K562 (cell line): ENCODE results near the gene TANGO6. TPM values are rescaled to one million over a fixed set of nuclear protein-coding genes. Genes with fewer than 3 reads are reported as not detected.
"Not testable (repeated sequence)": the region's sequence is repeated elsewhere in the genome, so short reads cannot be mapped to it uniquely, and the experiment has no call there.

Source experiments
- ATAC-seq: fragments of 200-7000 bp; cut with Tn5 transposase; 3 replicates; pipeline ENCODE4 v1.9.1; 2020; ENCODE audit warnings: moderate library complexity
- BruUV-seq: library from RNA; stranded (reverse); fragments of 400-500 nt; replicated peaks from 2 replicates; lab custom pipeline; 2021; lab: Mats Ljungman, UMichigan
- CTCF ChIA-PET: fragments of 300-600 bp; formaldehyde crosslinking; extraction: SDS; loops from one replicate; lab custom pipeline; 2021; ENCODE audit warnings: low intra/inter-chr PET ratio; lab: Yijun Ruan, JAX
- POLR2A ChIA-PET: fragments of 300-600, 350-650 bp; sonication (Branson Sonifier 250); formaldehyde crosslinking; extraction: SDS; loops from one replicate; lab custom pipeline; 2021; ENCODE audit warnings: antibody characterized with exemption, inconsistent platforms; lab: Yijun Ruan, JAX
- DNase-seq, 4 experiments: peaks; one replicate each; pipeline versions ENCODE4 v3.0.0 to v3.0.0-alpha.2; 2011 to 2018; ENCODE audit warnings: low spot score in 3 of 4, mixed read lengths in 3 of 4; ENCODE audit errors: extremely low read depth in 1 of 4
- FAIRE-seq: peaks from 2 replicates; lab custom pipeline; 2011; peaks lifted over from hg19 to GRCh38; lab: Jason Lieb, UNC
- H2AFZ ChIP-seq: 2 replicates; pipeline ENCODE4 v1.6.0; 2011; ENCODE audit warnings: low read depth, low read length, control low read depth, inconsistent platforms
- H3K27ac ChIP-seq: fragments of 200-600 bp; 3 replicates; pipeline ENCODE4 v1.8.0; 2011; ENCODE audit warnings: low read depth, mild to moderate bottlenecking, control low read depth, inconsistent platforms, low read length, moderate library complexity, mixed read lengths; ENCODE audit errors: extremely low read depth
- H3K27me3 ChIP-seq, 2 experiments: fragments of 300-600 bp in 1 of 2; 2 replicates in 1 of 2; 3 replicates in 1 of 2; pipeline versions ENCODE4 v1.6.0 to v1.8.0; 2011; ENCODE audit warnings: inconsistent platforms in 2 of 2, low read length in 2 of 2, mild to moderate bottlenecking in 1 of 2, mixed read lengths in 1 of 2, moderate library complexity in 1 of 2; ENCODE audit not compliant: control insufficient read depth in 2 of 2, insufficient read depth in 2 of 2
- H3K36me3 ChIP-seq: fragments of 300-600 bp; 3 replicates; pipeline ENCODE4 v1.8.0; 2011; ENCODE audit warnings: mild to moderate bottlenecking, low read length, inconsistent platforms; ENCODE audit not compliant: control insufficient read depth, insufficient read depth
- H3K4me1 ChIP-seq, 2 experiments: fragments of 200-600 bp in 1 of 2; replicated peaks in 1 of 2; 2 replicates in 1 of 2; 3 replicates in 1 of 2; pipeline versions ENCODE4 v1.5.1 to v1.8.0; 2011; ENCODE audit warnings: inconsistent platforms in 2 of 2, low read length in 2 of 2, mild to moderate bottlenecking in 1 of 2, mixed read lengths in 1 of 2, moderate library complexity in 1 of 2; ENCODE audit not compliant: control insufficient read depth in 2 of 2, insufficient read depth in 2 of 2
- H3K4me2 ChIP-seq: 2 replicates; pipeline ENCODE4 v1.6.1; 2011; ENCODE audit warnings: low read length, control low read depth, inconsistent platforms, mixed read lengths; ENCODE audit not compliant: insufficient read depth
- H3K4me3 ChIP-seq: fragments of 200-600 bp; sonication (generic), shearing (Covaris generic); 2 replicates; pipeline ENCODE4 v1.5.1; 2016; ENCODE audit warnings: control low read depth, inconsistent platforms
- H3K79me2 ChIP-seq: fragments of 200-600 bp; 3 replicates; pipeline ENCODE4 v1.8.0; 2011; ENCODE audit warnings: low read length, inconsistent platforms; ENCODE audit not compliant: control insufficient read depth, insufficient read depth
- H3K9ac ChIP-seq, 2 experiments: 2 replicates each; pipeline versions ENCODE4 v1.6.0 to v1.6.1; 2011; ENCODE audit warnings: low read depth in 2 of 2, low read length in 2 of 2, control low read depth in 1 of 2, inconsistent platforms in 1 of 2, mild to moderate bottlenecking in 1 of 2, mixed read lengths in 1 of 2; ENCODE audit not compliant: insufficient read depth in 1 of 2
- H3K9me1 ChIP-seq: one replicate; pipeline ENCODE4 v1.6.0; 2011; ENCODE audit warnings: inconsistent platforms, mild to moderate bottlenecking, low read length, moderate library complexity; ENCODE audit not compliant: control insufficient read depth, insufficient read depth
- H3K9me3 ChIP-seq: replicated peaks from 2 replicates; pipeline ENCODE4 v1.5.1; 2011; ENCODE audit warnings: low read depth, low read length, inconsistent platforms; ENCODE audit not compliant: control insufficient read depth, insufficient read depth
- H4K20me1 ChIP-seq: replicated peaks from 2 replicates; pipeline ENCODE4 v1.6.1; 2011; ENCODE audit warnings: low read length, inconsistent platforms, mixed read lengths; ENCODE audit not compliant: control insufficient read depth, insufficient read depth
- DPF2 ChIP-seq: fragments of 450-650 bp; IDR thresholded peaks from 2 replicates; pipeline ENCODE4 v1.6.1; 2016
- HDAC1 ChIP-seq, 2 experiments: fragments of 450-650 bp; IDR thresholded peaks; 2 replicates each; pipeline ENCODE4 v1.6.1; 2016 to 2017; ENCODE audit warnings: inconsistent platforms in 1 of 2, mild to moderate bottlenecking in 1 of 2, moderate library complexity in 1 of 2
- SRF ChIP-seq, 2 experiments: fragments of 250-450, 450-650 bp in 1 of 2; sonication (Bioruptor Pico) in 1 of 2; sonication (generic) in 1 of 2; formaldehyde crosslinking; IDR thresholded peaks; 2 replicates each; pipeline versions ENCODE4 v1.5.0 to v1.5.1; 2020 to 2022; ENCODE audit warnings: mild to moderate bottlenecking in 1 of 2, missing genetic modification reagents in 1 of 2
- ZNF143 ChIP-seq: sonication (generic); formaldehyde crosslinking; IDR thresholded peaks from 2 replicates; pipeline ENCODE4 v1.9.0; 2022; ENCODE audit warnings: mild to moderate bottlenecking, missing genetic modification reagents
- WGBS: fragments of 100-300 bp; shearing (Covaris generic); methylation state at CpG from one replicate; pipeline ENCODE4 v1.1.6; 2016; ENCODE audit warnings: low coverage, mixed read lengths; ENCODE audit not compliant: insufficient coverage; ENCODE audit errors: missing lambda C conversion rate; 5-methylcytosine and 5-hydroxymethylcytosine counted together
- in situ Hi-C: fragments of 300-500 bp; cut with MboI; formaldehyde crosslinking; loops from 4 replicates; pipeline ENCODE4 v1.15.0; 2018; ENCODE audit warnings: inconsistent platforms, mixed read lengths
- intact Hi-C: fragments of 100-400 bp; cut with micrococcal nuclease; formaldehyde crosslinking; loops from 2 replicates; pipeline ENCODE4 v1.14.2; 2022
- polyA plus RNA-seq, 8 experiments: library from polyadenylated mRNA; depleted of rRNA in 4 of 8; stranded (reverse) in 5 of 8; unstranded in 3 of 8; fragments of >200 nt; fragmentation: Nextera tagmentation in 2 of 8; fragmentation: Illumina TruSeq in 1 of 8; extraction: Ambion mirVana in 2 of 8; extraction: Trizol in 1 of 8; gene quantifications; 2 replicates each; pipeline versions ENCODE4 v1.2.1 to v1.2.3, GENCODE V29; 2011 to 2014; ENCODE audit warnings: inconsistent platforms in 1 of 8, missing spikeins in 1 of 8
- total RNA-seq, 7 experiments: library from RNA; depleted of rRNA in 6 of 7; stranded (reverse); fragments of >200 nt in 6 of 7; fragmentation: Illumina TruSeq in 2 of 7; extraction: Trizol in 2 of 7; gene quantifications; 2 replicates each; pipeline versions ENCODE4 v1.2.1 to v1.2.3, GENCODE V29; 2011 to 2021; ENCODE audit warnings: low replicate concordance in 1 of 7

The TANGO6 gene
- total and polyA plus RNA-seq, 9 of the 15 experiments (the other 6 are each of a cell fraction or from before 2014, with no cell fraction given): 1.6 to 15.2 (median 9.6) TPM

DNA sequence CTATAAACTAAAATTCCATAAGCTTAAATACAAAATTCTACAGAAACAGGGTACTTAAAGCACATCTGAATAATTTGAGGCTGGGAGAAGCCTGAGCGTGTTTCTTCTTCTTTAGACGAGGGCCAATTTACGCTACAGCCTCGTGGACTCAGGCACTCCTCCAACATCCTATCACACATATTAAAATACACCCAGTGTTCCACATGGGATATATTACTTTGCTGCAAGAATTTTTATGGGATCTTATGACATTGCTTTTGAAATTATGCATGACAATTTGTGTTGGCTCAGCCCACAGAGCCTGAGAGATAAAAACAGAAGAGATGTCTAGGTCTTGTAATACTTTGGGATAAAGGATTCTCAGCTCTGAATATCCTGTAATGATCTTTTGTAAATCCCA is 3.5 kb upstream of the TANGO6 start:
- no peak for TF ChIP-seq ZNF143 (CRISPR knock-in tag)
- TF ChIP-seq HDAC1 (IDR thresholded peaks at IDR 0.05): no peak
- Histone ChIP-seq H3K27me3 (no peaks in the 10 kb centered on the region; a peak in 2 of 5 replicates), H3K4me1 (peaks cover 3 to 5% of the 10 kb centered on the region in 2 experiments; a peak in 2 of 5 replicates), H3K9me3 (no peaks in the 10 kb centered on the region), H3K9me1 (no peaks in the 10 kb centered on the region), H3K27ac (no peak overlapping the region), H3K9ac (no peak overlapping the region), H4K20me1 (no peaks in the 10 kb centered on the region), H2AFZ (no peak overlapping the region), H3K4me2 (no peak overlapping the region), H3K36me3 (no peaks in the 10 kb centered on the region; the same call in 2 of the 3 replicates), H3K4me3 (no peak overlapping the region), H3K79me2 (peaks cover 10% of the 10 kb centered on the region; the same call in 2 of the 3 replicates)
- BruUV-seq: no TSS peak
- 52% methylated on average over 4 of the region's 4 CpGs for WGBS
- no peak for DNase-seq
- CTCF ChIA-PET: no interaction called here
- no peak for ATAC-seq
- FAIRE-seq: no peak
- POLR2A ChIA-PET: no interaction called here
- in situ Hi-C loops (no loop called here), intact Hi-C loops (loop anchor here (10.0 kb wide), 2 partner anchors 145 to 465 kb away; no protein-coding TSS in a partner anchor)

DNA sequence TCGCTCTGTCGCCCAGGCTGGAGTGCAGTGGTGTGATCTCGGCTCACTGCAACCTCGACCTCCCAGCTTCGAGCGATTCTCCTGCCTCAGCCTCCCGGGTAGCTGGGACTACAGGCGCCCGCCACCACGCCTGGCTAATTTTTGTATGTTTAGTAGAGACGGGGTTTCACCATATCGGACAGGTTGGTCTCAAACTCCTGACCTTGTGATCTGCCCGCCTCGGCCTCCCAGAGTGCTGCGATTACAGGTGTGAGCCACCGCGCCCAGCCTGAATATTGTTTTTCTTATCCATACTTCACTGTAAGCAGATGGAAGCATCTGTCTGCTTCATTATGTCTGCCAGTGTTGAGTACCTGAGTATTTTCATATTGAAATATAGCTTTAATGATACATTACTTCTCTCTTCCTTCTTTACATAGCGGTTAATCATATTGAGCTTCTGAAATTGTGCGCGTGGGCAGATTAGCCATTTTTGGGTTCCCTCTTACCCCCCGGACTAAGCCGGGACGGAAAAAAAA is 308 bp upstream of the TANGO6 start:
- peak overlapping the region; percentile 93 for H3K4me2 ChIP-seq
- H3K36me3 ChIP-seq, H3K27me3 ChIP-seq, BruUV-seq, in situ Hi-C loops, H3K9me1 ChIP-seq, ATAC-seq, H3K4me1 ChIP-seq, DNase-seq, H3K9me3 ChIP-seq, H4K20me1 ChIP-seq: not testable (repeated sequence)
- H3K4me3 ChIP-seq: peak overlapping the region; percentile 93
- intact Hi-C loops: loop anchor here (10.0 kb wide), 2 partner anchors 142 to 462 kb away; no protein-coding TSS in a partner anchor
- 50% methylated on average over 23 of the region's 23 CpGs for WGBS
- peak overlapping the region; percentile 85 to 100 for H3K9ac ChIP-seq
- H3K79me2 ChIP-seq: peaks cover 13% of the 10 kb centered on the region; the same call in 2 of the 3 replicates
- H2AFZ ChIP-seq: peak overlapping the region; percentile 95
- POLR2A ChIA-PET: interaction anchor here (0.6 to 1.2 kb wide), 4 partner anchors 21 to 258 kb away, joined by 3 read pairs; no protein-coding TSS in a partner anchor
- peak overlapping the region; percentile 88; the same call in 2 of the 3 replicates for H3K27ac ChIP-seq
- TF ChIP-seq SRF (CRISPR knock-in tag; IDR thresholded peaks at IDR 0.05) (peak in 1 of 2 experiments; percentile 65; a peak in 2 of 4 replicates), DPF2 (peak; percentile 31; the same call in 1 of the 2 replicates)
- TF ChIP-seq, all 486 proteins: peak for 2; not testable (repeated sequence) for 484
- FAIRE-seq, CTCF ChIA-PET: not testable (repeated sequence)
